ENCODE data around the gene PAQR5. TPM values are rescaled to one million over a fixed set of nuclear protein-coding genes. Genes with fewer than 3 reads are reported as not detected.
A peak's percentile ranks its signal among the peaks of the same experiment; 100 is the strongest.

The PAQR5 gene
- total RNA-seq, 1 experiment from 2014 or later: 20.3 TPM

DNA sequence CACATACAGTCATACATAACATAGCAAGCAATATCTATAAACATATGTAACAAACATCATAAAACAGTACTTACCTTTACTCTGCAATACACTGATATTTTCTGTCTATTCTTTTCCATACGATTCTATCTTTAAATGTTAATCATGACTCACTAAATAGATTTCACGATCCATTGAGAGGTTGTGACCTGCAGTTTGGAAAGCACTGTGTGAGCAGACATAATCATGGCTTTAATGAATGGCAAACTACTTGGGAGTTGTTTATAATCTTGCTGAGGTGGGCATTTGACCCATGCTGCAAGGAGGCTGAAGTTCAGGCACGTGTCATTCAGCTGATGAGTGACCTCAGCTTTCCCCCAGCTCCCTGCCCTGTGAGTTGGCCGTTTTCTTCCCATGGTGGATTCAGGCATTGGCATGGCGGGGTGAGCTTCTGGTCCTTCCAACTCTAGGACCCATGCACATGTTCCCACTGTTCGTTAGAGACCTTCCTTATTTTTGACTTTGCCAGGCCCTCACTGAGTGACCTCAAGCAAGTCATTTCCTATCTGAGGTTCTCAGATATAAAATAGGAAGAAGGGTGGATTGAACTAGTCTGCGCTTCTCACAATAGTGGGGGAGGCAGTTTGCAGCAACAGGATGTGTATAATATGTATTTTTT, 41.7 kb downstream of the PAQR5 start:
- H3K36me3 Mint-ChIP-seq (ENCODE audit: insufficient read depth, unreplicated experiment): no peaks in the 10 kb centered on the region
- peaks cover 6% of the 10 kb centered on the region for H3K4me1 Mint-ChIP-seq (ENCODE audit: insufficient read depth, unreplicated experiment)
- no peaks in the 10 kb centered on the region for H3K9me3 Mint-ChIP-seq (ENCODE audit: unreplicated experiment)
- POLR2A ChIA-PET: no interaction called here
- no peak for DNase-seq (ENCODE audit: unreplicated experiment)
- H3K4me3 Mint-ChIP-seq (ENCODE audit: unreplicated experiment): no peak overlapping the region
- no TSS peak for BruUV-seq (replicated peaks)
- H3K27ac Mint-ChIP-seq (ENCODE audit: low read depth, unreplicated experiment): no peak overlapping the region
- H3K27me3 Mint-ChIP-seq (ENCODE audit: insufficient read depth, unreplicated experiment): no peaks in the 10 kb centered on the region
- CTCF ChIA-PET: no interaction called here
- intact Hi-C loops (cut with micrococcal nuclease): no loop called here
- no peak for TF ChIP-seq CTCF (IDR thresholded peaks at IDR 0.05; ENCODE audit: unreplicated experiment)

DNA sequence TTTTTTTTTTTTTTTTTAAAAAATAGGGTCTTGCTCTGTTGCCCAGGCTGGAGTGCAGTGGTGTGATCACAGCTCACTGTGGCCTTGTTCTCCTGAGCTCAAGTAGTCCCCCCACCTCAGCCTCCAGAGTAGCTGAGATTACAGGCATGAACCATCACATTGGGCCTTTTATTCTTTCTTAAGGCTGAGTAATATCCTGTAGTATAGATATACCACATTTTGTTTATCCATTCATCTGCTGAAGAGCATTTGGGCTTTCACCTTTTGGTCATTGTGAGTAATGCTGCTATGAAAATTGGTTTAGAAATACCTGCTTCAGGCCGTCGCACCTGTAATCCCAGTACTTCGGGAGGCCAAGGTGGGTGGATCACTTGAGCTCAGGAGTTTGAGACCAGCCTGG, 42.6 kb downstream of the PAQR5 start:
- TF ChIP-seq CTCF (IDR thresholded peaks at IDR 0.05; ENCODE audit: unreplicated experiment): no peak
- Mint-ChIP-seq H3K27me3 (ENCODE audit: insufficient read depth, unreplicated experiment) (no peaks in the 10 kb centered on the region), H3K4me1 (ENCODE audit: insufficient read depth, unreplicated experiment) (peaks cover 6% of the 10 kb centered on the region), H3K27ac (ENCODE audit: low read depth, unreplicated experiment) (no peak overlapping the region), H3K36me3 (ENCODE audit: insufficient read depth, unreplicated experiment) (no peaks in the 10 kb centered on the region), H3K4me3 (ENCODE audit: unreplicated experiment) (no peak overlapping the region), H3K9me3 (ENCODE audit: unreplicated experiment) (no peaks in the 10 kb centered on the region)
- POLR2A ChIA-PET: no interaction called here
- CTCF ChIA-PET: no interaction called here
- BruUV-seq (replicated peaks): no TSS peak
- intact Hi-C loops (cut with micrococcal nuclease): no loop called here
- DNase-seq (ENCODE audit: unreplicated experiment): peak; percentile 21

GRCh38 chr15:69342460-69343076, 43.9 kb downstream of the PAQR5 start:
- H3K27me3 Mint-ChIP-seq (ENCODE audit: insufficient read depth, unreplicated experiment): no peaks in the 10 kb centered on the region
- no TSS peak for BruUV-seq (replicated peaks)
- ChIA-PET CTCF (no interaction called here), POLR2A (no interaction called here)
- intact Hi-C loops (cut with micrococcal nuclease): no loop called here
- H3K4me1 Mint-ChIP-seq (ENCODE audit: insufficient read depth, unreplicated experiment): no peaks in the 10 kb centered on the region
- H3K27ac Mint-ChIP-seq (ENCODE audit: low read depth, unreplicated experiment): no peak overlapping the region
- no peak overlapping the region for H3K4me3 Mint-ChIP-seq (ENCODE audit: unreplicated experiment)
- no peaks in the 10 kb centered on the region for H3K9me3 Mint-ChIP-seq (ENCODE audit: unreplicated experiment)
- no peak for TF ChIP-seq CTCF (IDR thresholded peaks at IDR 0.05; ENCODE audit: unreplicated experiment)
- no peak for DNase-seq (ENCODE audit: unreplicated experiment)
- no peaks in the 10 kb centered on the region for H3K36me3 Mint-ChIP-seq (ENCODE audit: insufficient read depth, unreplicated experiment)

- no peak for DNase-seq (ENCODE audit: unreplicated experiment)
- no peaks in the 10 kb centered on the region for H3K9me3 Mint-ChIP-seq (ENCODE audit: unreplicated experiment)
- intact Hi-C loops (cut with micrococcal nuclease): no loop called here
- no peaks in the 10 kb centered on the region for H3K27me3 Mint-ChIP-seq (ENCODE audit: insufficient read depth, unreplicated experiment)
- CTCF ChIA-PET: no interaction called here
- no peaks in the 10 kb centered on the region for H3K4me1 Mint-ChIP-seq (ENCODE audit: insufficient read depth, unreplicated experiment)
- no peak overlapping the region for H3K27ac Mint-ChIP-seq (ENCODE audit: low read depth, unreplicated experiment)
- POLR2A ChIA-PET: no interaction called here
- no peaks in the 10 kb centered on the region for H3K36me3 Mint-ChIP-seq (ENCODE audit: insufficient read depth, unreplicated experiment)
- no TSS peak for BruUV-seq (replicated peaks)
- no peak for TF ChIP-seq CTCF (IDR thresholded peaks at IDR 0.05; ENCODE audit: unreplicated experiment)
- H3K4me3 Mint-ChIP-seq (ENCODE audit: unreplicated experiment): no peak overlapping the region
These were observed 44.4 kb downstream of the PAQR5 start for GRCh38 chr15:69343133-69343532.
